ENCODE results near the gene GPR37L1.

Gene GPR37L1

GRCh38 chr1:202124142-202124541 is 1.4 kb downstream of the GPR37L1 start:
- H3K27ac ChIP-seq (replicated peaks; ENCODE audit: low read length), result no peak overlapping the region
- no peak overlapping the region for H2BK12ac ChIP-seq (ENCODE audit: low read length)
- H2AFZ ChIP-seq (ENCODE audit: low read length), result no peak overlapping the region
- H2AK5ac ChIP-seq (ENCODE audit: low read depth, low read length), result no peak overlapping the region
- H3K79me1 ChIP-seq (ENCODE audit: low read depth, low read length), result no peaks in the 10 kb centered on the region
- peaks cover 0 to 6% (median 0%) of the 10 kb centered on the region in 3 experiments for H3K27me3 ChIP-seq (ENCODE audit: control insufficient read depth in 3 of 3, insufficient read depth in 3 of 3, low read depth in 1 of 3, low read length in 3 of 3)
- H4K91ac ChIP-seq (ENCODE audit: low read depth, low read length, poor library complexity), result no peak overlapping the region
- H3K9ac ChIP-seq (ENCODE audit: low read depth, low read length, poor library complexity), result no peak overlapping the region
- H3K4me2 ChIP-seq (ENCODE audit: insufficient read depth, low read length, poor library complexity, severe bottlenecking), result no peak overlapping the region
- H3K36me3 ChIP-seq (replicated peaks in 1 of 2; ENCODE audit: control insufficient read depth in 2 of 2, insufficient read depth in 2 of 2, low read length in 2 of 2), result no peaks in the 10 kb centered on the region
- H3K4me1 ChIP-seq (ENCODE audit: control insufficient read depth in 2 of 2, insufficient read depth in 1 of 2, low read depth in 1 of 2, low read length in 2 of 2), result peaks cover 0 to 3% of the 10 kb centered on the region in 2 donors
- H3K4me3 ChIP-seq (ENCODE audit: low read length in 2 of 2), result no peak overlapping the region
- no peak overlapping the region for H3K4ac ChIP-seq (ENCODE audit: low read length)
- WGBS, 2 donors (ENCODE audit: extremely low coverage in 2 of 2, insufficient read length in 2 of 2, insufficient replicate concordance in 1 of 2), result no CpG with 5 or more reads among the region's 7 CpGs
- no peak overlapping the region for H2BK5ac ChIP-seq (ENCODE audit: low read length)
- no peak overlapping the region for H4K8ac ChIP-seq (ENCODE audit: low read depth, low read length)
- no peak overlapping the region for H3K18ac ChIP-seq (ENCODE audit: low read length)
- H3K23ac ChIP-seq (ENCODE audit: low read depth, low read length, poor library complexity), result no peak overlapping the region
- H2BK120ac ChIP-seq (ENCODE audit: low read depth, low read length), result no peak overlapping the region
- H3K14ac ChIP-seq (ENCODE audit: low read length), result no peak overlapping the region
- no peak for DNase-seq (ENCODE audit: low spot score)
- no peak overlapping the region for H2BK15ac ChIP-seq (ENCODE audit: low read length)
- H3K9me3 ChIP-seq (replicated peaks in 1 of 2; ENCODE audit: control insufficient read depth in 2 of 2, insufficient read depth in 1 of 2, low read depth in 1 of 2, low read length in 2 of 2), result peaks cover 0 to 2% of the 10 kb centered on the region in 2 donors

DNA sequence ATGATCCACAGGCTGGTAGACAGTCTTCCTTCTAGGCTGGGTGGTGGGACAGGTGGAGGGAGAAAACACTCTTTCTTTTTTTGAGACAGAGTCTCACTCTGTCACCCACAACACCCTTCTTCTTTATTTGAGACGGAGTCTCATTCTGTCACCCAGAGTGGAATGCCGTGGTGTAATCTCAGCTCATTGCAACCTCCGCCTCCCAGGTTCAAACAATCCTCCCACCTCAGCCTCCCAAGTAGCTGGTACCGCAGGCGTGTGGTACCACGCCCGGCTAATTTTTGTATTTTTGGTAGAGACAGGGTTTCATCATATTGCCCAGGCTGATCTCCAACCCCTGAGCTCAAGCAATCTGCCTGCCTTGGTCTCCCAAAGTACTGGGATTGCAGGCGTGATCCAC is 2.9 kb downstream of the GPR37L1 start:
- Histone ChIP-seq H3K4me2 (ENCODE audit: insufficient read depth, low read length, poor library complexity, severe bottlenecking) (no peak overlapping the region), H3K9ac (ENCODE audit: low read depth, low read length, poor library complexity) (no peak overlapping the region), H3K4me3 (ENCODE audit: low read length in 2 of 2) (no peak overlapping the region), H3K18ac (ENCODE audit: low read length) (no peak overlapping the region), H2AK5ac (ENCODE audit: low read depth, low read length) (peak overlapping the region; percentile 38), H3K27ac (replicated peaks; ENCODE audit: low read length) (no peak overlapping the region), H2BK15ac (ENCODE audit: low read length) (no peak overlapping the region), H4K91ac (ENCODE audit: low read depth, low read length, poor library complexity) (no peak overlapping the region), H2BK120ac (ENCODE audit: low read depth, low read length) (no peak overlapping the region), H2AFZ (ENCODE audit: low read length) (no peak overlapping the region), H2BK5ac (ENCODE audit: low read length) (no peak overlapping the region), H3K79me1 (ENCODE audit: low read depth, low read length) (no peaks in the 10 kb centered on the region), H2BK12ac (ENCODE audit: low read length) (no peak overlapping the region), H3K23ac (ENCODE audit: low read depth, low read length, poor library complexity) (no peak overlapping the region), H4K8ac (ENCODE audit: low read depth, low read length) (no peak overlapping the region), H3K27me3 (ENCODE audit: control insufficient read depth in 3 of 3, insufficient read depth in 3 of 3, low read depth in 1 of 3, low read length in 3 of 3) (peaks cover 0 to 6% (median 0%) of the 10 kb centered on the region in 3 experiments), H3K36me3 (replicated peaks in 1 of 2; ENCODE audit: control insufficient read depth in 2 of 2, insufficient read depth in 2 of 2, low read length in 2 of 2) (no peaks in the 10 kb centered on the region), H3K9me3 (replicated peaks in 1 of 2; ENCODE audit: control insufficient read depth in 2 of 2, insufficient read depth in 1 of 2, low read depth in 1 of 2, low read length in 2 of 2) (peaks cover 0 to 2% of the 10 kb centered on the region in 2 donors), H3K14ac (ENCODE audit: low read length) (no peak overlapping the region), H3K4ac (ENCODE audit: low read length) (no peak overlapping the region), H3K4me1 (ENCODE audit: control insufficient read depth in 2 of 2, insufficient read depth in 1 of 2, low read depth in 1 of 2, low read length in 2 of 2) (peaks cover 11 to 12% of the 10 kb centered on the region in 2 donors)
- no peak for DNase-seq (ENCODE audit: low spot score)
- no CpG with 5 or more reads among the region's 8 CpGs for WGBS, 2 donors (ENCODE audit: extremely low coverage in 2 of 2, insufficient read length in 2 of 2, insufficient replicate concordance in 1 of 2)

GRCh38 chr1:202126426-202126825 is 3.7 kb downstream of the GPR37L1 start:
- Histone ChIP-seq H3K14ac (ENCODE audit: low read length) (no peak overlapping the region), H4K91ac (ENCODE audit: low read depth, low read length, poor library complexity) (no peak overlapping the region), H3K27ac (replicated peaks; ENCODE audit: low read length) (no peak overlapping the region), H3K23ac (ENCODE audit: low read depth, low read length, poor library complexity) (no peak overlapping the region), H2BK120ac (ENCODE audit: low read depth, low read length) (no peak overlapping the region), H3K9ac (ENCODE audit: low read depth, low read length, poor library complexity) (no peak overlapping the region), H3K18ac (ENCODE audit: low read length) (no peak overlapping the region), H3K4me2 (ENCODE audit: insufficient read depth, low read length, poor library complexity, severe bottlenecking) (no peak overlapping the region), H2AK5ac (ENCODE audit: low read depth, low read length) (no peak overlapping the region), H3K36me3 (replicated peaks in 1 of 2; ENCODE audit: control insufficient read depth in 2 of 2, insufficient read depth in 2 of 2, low read length in 2 of 2) (no peaks in the 10 kb centered on the region), H3K4me1 (ENCODE audit: control insufficient read depth in 2 of 2, insufficient read depth in 1 of 2, low read depth in 1 of 2, low read length in 2 of 2) (peaks cover 15 to 18% of the 10 kb centered on the region in 2 donors), H2BK5ac (ENCODE audit: low read length) (no peak overlapping the region), H3K4me3 (ENCODE audit: low read length in 2 of 2) (no peak overlapping the region), H4K8ac (ENCODE audit: low read depth, low read length) (no peak overlapping the region), H2BK15ac (ENCODE audit: low read length) (no peak overlapping the region), H2BK12ac (ENCODE audit: low read length) (no peak overlapping the region), H3K79me1 (ENCODE audit: low read depth, low read length) (no peaks in the 10 kb centered on the region), H2AFZ (ENCODE audit: low read length) (no peak overlapping the region), H3K4ac (ENCODE audit: low read length) (no peak overlapping the region), H3K27me3 (ENCODE audit: control insufficient read depth in 3 of 3, insufficient read depth in 3 of 3, low read depth in 1 of 3, low read length in 3 of 3) (peaks cover 0 to 6% (median 0%) of the 10 kb centered on the region in 3 experiments), H3K9me3 (replicated peaks in 1 of 2; ENCODE audit: control insufficient read depth in 2 of 2, insufficient read depth in 1 of 2, low read depth in 1 of 2, low read length in 2 of 2) (peaks cover 0 to 2% of the 10 kb centered on the region in 2 donors)
- no peak for DNase-seq (ENCODE audit: low spot score)
- WGBS, 2 donors (ENCODE audit: extremely low coverage in 2 of 2, insufficient read length in 2 of 2, insufficient replicate concordance in 1 of 2), result no CpG with 5 or more reads among the region's 9 CpGs

DNA sequence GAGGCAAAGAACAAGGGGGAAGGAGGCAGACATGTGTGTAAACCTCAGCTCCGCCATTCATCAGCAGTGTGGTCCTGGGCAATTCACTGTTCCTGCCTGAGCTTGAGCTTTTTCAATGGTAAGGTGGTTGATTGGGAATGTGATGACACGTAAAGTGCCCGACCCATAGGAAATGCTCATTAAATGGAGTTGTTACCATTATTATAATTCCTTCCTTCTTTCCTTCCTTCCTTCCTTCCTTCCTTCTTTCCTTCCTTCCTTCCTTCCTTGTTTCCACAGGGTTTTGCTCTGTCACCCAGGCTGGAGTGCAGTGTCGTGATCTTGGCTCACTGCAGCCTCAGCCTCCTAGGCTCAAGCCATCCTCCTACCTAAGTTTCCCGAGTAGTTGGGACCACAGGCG is 4.3 kb downstream of the GPR37L1 start:
- H4K8ac ChIP-seq (ENCODE audit: low read depth, low read length), result no peak overlapping the region
- no peak overlapping the region for H3K4ac ChIP-seq (ENCODE audit: low read length)
- H3K27me3 ChIP-seq (ENCODE audit: control insufficient read depth in 3 of 3, insufficient read depth in 3 of 3, low read depth in 1 of 3, low read length in 3 of 3), result peaks cover 0 to 6% (median 0%) of the 10 kb centered on the region in 3 experiments
- peaks cover 0 to 3% of the 10 kb centered on the region in 2 donors for H3K36me3 ChIP-seq (replicated peaks in 1 of 2; ENCODE audit: control insufficient read depth in 2 of 2, insufficient read depth in 2 of 2, low read length in 2 of 2)
- no peaks in the 10 kb centered on the region for H3K79me1 ChIP-seq (ENCODE audit: low read depth, low read length)
- H3K18ac ChIP-seq (ENCODE audit: low read length), result no peak overlapping the region
- no peak overlapping the region for H3K23ac ChIP-seq (ENCODE audit: low read depth, low read length, poor library complexity)
- no peak overlapping the region for H3K4me2 ChIP-seq (ENCODE audit: insufficient read depth, low read length, poor library complexity, severe bottlenecking)
- DNase-seq (ENCODE audit: low spot score), result no peak
- no peak overlapping the region for H2AFZ ChIP-seq (ENCODE audit: low read length)
- no peak overlapping the region for H3K27ac ChIP-seq (replicated peaks; ENCODE audit: low read length)
- no peak overlapping the region for H2AK5ac ChIP-seq (ENCODE audit: low read depth, low read length)
- no peak overlapping the region for H2BK120ac ChIP-seq (ENCODE audit: low read depth, low read length)
- no peak overlapping the region for H4K91ac ChIP-seq (ENCODE audit: low read depth, low read length, poor library complexity)
- no peak overlapping the region for H3K14ac ChIP-seq (ENCODE audit: low read length)
- H3K9me3 ChIP-seq (replicated peaks in 1 of 2; ENCODE audit: control insufficient read depth in 2 of 2, insufficient read depth in 1 of 2, low read depth in 1 of 2, low read length in 2 of 2), result peaks cover 0 to 2% of the 10 kb centered on the region in 2 donors
- H2BK15ac ChIP-seq (ENCODE audit: low read length), result no peak overlapping the region
- H2BK12ac ChIP-seq (ENCODE audit: low read length), result no peak overlapping the region
- no peak overlapping the region for H3K9ac ChIP-seq (ENCODE audit: low read depth, low read length, poor library complexity)
- H3K4me1 ChIP-seq (ENCODE audit: control insufficient read depth in 2 of 2, insufficient read depth in 1 of 2, low read depth in 1 of 2, low read length in 2 of 2), result peaks cover 15 to 18% of the 10 kb centered on the region in 2 donors
- H3K4me3 ChIP-seq (ENCODE audit: low read length in 2 of 2), result no peak overlapping the region
- WGBS, 2 donors (ENCODE audit: extremely low coverage in 2 of 2, insufficient read length in 2 of 2, insufficient replicate concordance in 1 of 2), result no CpG with 5 or more reads among the region's 6 CpGs
- H2BK5ac ChIP-seq (ENCODE audit: low read length), result no peak overlapping the region

Measured in neuronal stem cell (in vitro differentiated cells).